Measurements from ENCODE around the gene MCHR1.

The MCHR1 gene

GRCh38 chr22:40723396-40723933 is 44.2 kb downstream of the MCHR1 start:
- no peak overlapping the region for H3K4me3 ChIP-seq (ENCODE audit: control insufficient read depth, low read depth, low read length)
- TF ChIP-seq CTCF (conservative IDR thresholded peaks at IDR 0.05; ENCODE audit: control insufficient read depth, insufficient read depth, low read depth, low read length), result no peak
- DNase-seq (ENCODE audit: low read depth), result no peak

- H3K4me3 ChIP-seq (ENCODE audit: control insufficient read depth, low read depth, low read length), result no peak overlapping the region
- DNase-seq (ENCODE audit: low read depth), result no peak
Observed at GRCh38 chr22:40726514-40726913, 47.2 kb downstream of the MCHR1 start.

GRCh38 chr22:40727070-40727963 is 48.0 kb downstream of the MCHR1 start:
- H3K4me3 ChIP-seq (ENCODE audit: control insufficient read depth, low read depth, low read length), result no peak overlapping the region
- DNase-seq (ENCODE audit: low read depth), result no peak
- TF ChIP-seq CTCF (conservative IDR thresholded peaks at IDR 0.05; ENCODE audit: control insufficient read depth, insufficient read depth, low read depth, low read length), result no peak

More at GRCh38 chr22:40726514-40726913, 47.2 kb downstream of the MCHR1 start:
- TF ChIP-seq CTCF (conservative IDR thresholded peaks at IDR 0.05; ENCODE audit: control insufficient read depth, insufficient read depth, low read depth, low read length), result no peak

- H3K4me3 ChIP-seq (ENCODE audit: control insufficient read depth, low read depth, low read length), result no peak overlapping the region
- TF ChIP-seq CTCF (conservative IDR thresholded peaks at IDR 0.05; ENCODE audit: control insufficient read depth, insufficient read depth, low read depth, low read length), result no peak
- DNase-seq (ENCODE audit: low read depth), result no peak
Observed at GRCh38 chr22:40727964-40728615, 48.8 kb downstream of the MCHR1 start.

DNA sequence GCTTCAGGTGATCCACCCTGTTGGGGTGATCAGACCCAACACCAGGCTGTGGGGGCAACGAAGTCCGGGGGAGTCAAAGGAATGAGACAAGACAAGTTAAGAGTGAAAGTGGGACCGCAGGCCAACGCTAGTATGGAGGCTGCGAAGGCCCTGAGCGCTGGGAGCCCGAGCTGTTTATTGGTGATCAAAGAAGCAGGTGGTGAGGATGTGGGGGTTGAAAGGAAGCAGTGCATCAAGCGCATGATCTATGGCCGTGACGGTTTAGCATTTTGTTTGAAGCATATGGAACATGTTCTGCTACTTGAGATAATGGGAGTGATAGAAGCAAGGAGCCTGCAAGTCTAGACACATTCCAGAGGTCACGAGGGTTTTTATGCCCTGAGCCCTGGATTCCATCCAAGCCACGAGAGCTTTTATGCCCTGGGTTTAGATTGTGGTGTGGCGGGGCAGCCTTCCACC is 49.5 kb downstream of the MCHR1 start:
- H3K4me3 ChIP-seq (ENCODE audit: control insufficient read depth, low read depth, low read length), result no peak overlapping the region
- TF ChIP-seq CTCF (conservative IDR thresholded peaks at IDR 0.05; ENCODE audit: control insufficient read depth, insufficient read depth, low read depth, low read length), result no peak
- DNase-seq (ENCODE audit: low read depth), result no peak

GRCh38 chr22:40729284-40729683 is 50.0 kb downstream of the MCHR1 start:
- no peak overlapping the region for H3K4me3 ChIP-seq (ENCODE audit: control insufficient read depth, low read depth, low read length)
- DNase-seq (ENCODE audit: low read depth), result no peak

More at GRCh38 chr22:40729284-40729683, 50.0 kb downstream of the MCHR1 start:
- TF ChIP-seq CTCF (conservative IDR thresholded peaks at IDR 0.05; ENCODE audit: control insufficient read depth, insufficient read depth, low read depth, low read length), result no peak
